NCI-H1105 treated with DMSO at 0.1 percent for 48 hours (cell line): ENCODE measurements around the gene ELFN2.
"Not testable (repeated sequence)": the region's sequence is repeated elsewhere in the genome, so short reads cannot be mapped to it uniquely, and the experiment has no call there.

Experiments used
- DNase-seq: peaks from one replicate; lab custom pipeline; 2025; lab: John Stamatoyannopoulos, UW

ELFN2 gene

GRCh38 chr22:37334461-37334858 lies 92.8 kb downstream of the ELFN2 start:
- DNase-seq, result no peak

GRCh38 chr22:37333724-37334460 lies 93.4 kb downstream of the ELFN2 start:
- no peak for DNase-seq

GRCh38 chr22:37331856-37332536 lies 95.3 kb downstream of the ELFN2 start:
- DNase-seq, result no peak

- no peak for DNase-seq
Observed at GRCh38 chr22:37331034-37331428, 96.2 kb downstream of the ELFN2 start.

GRCh38 chr22:37330200-37331033 lies 96.9 kb downstream of the ELFN2 start:
- peak; percentile 83 for DNase-seq

- no peak for DNase-seq
Observed at GRCh38 chr22:37329238-37330140, 97.8 kb downstream of the ELFN2 start.

- not testable (repeated sequence) for DNase-seq
Observed at GRCh38 chr22:37328538-37329237, 98.6 kb downstream of the ELFN2 start.

GRCh38 chr22:37328017-37328416 lies 99.3 kb downstream of the ELFN2 start:
- no peak for DNase-seq

- DNase-seq, result no peak
Observed at GRCh38 chr22:37326726-37327125, 100.6 kb downstream of the ELFN2 start.

- DNase-seq, result no peak
Observed at GRCh38 chr22:37325039-37325395, 102.3 kb downstream of the ELFN2 start.

GRCh38 chr22:37324340-37325038 lies 102.8 kb downstream of the ELFN2 start:
- DNase-seq, result no peak

- no peak for DNase-seq
Observed at GRCh38 chr22:37320726-37321677, 106.3 kb downstream of the ELFN2 start.

- no peak for DNase-seq
Observed at GRCh38 chr22:37319469-37319868, 107.8 kb downstream of the ELFN2 start.

- DNase-seq, result no peak
Observed at GRCh38 chr22:37318364-37319109, 108.7 kb downstream of the ELFN2 start.
